Vagina (tissue), 2 donors: ENCODE measurements around the gene TEKT3. TPM values are rescaled to one million over a fixed set of nuclear protein-coding genes. Genes with fewer than 3 reads are reported as not detected.

Experiments
- DNase-seq, 2 donors: peaks; one replicate each; pipeline ENCODE4 v3.0.0-alpha.2; 2017; ENCODE audit errors: extremely low spot score in 2 of 2
- H3K27ac ChIP-seq: fragments of 200-600 bp; sonication (generic); one replicate; pipeline ENCODE4 v1.5.1; 2019
- H3K27me3 ChIP-seq: fragments of 200-600 bp; sonication (generic); one replicate; pipeline ENCODE4 v1.5.1; 2019
- H3K36me3 ChIP-seq, 2 donors: fragments of 200-600 bp; sonication (generic); one replicate each; pipeline ENCODE4 v1.5.1; 2017 to 2019
- H3K4me1 ChIP-seq: fragments of 200-600 bp; sonication (generic); one replicate; pipeline ENCODE4 v1.5.1; 2019
- H3K4me3 ChIP-seq, 2 donors: fragments of 200-600 bp; sonication (generic); 1 replicate in 1 of 2; 2 replicates in 1 of 2; pipeline ENCODE4 v1.5.1; 2016 to 2019
- H3K9me3 ChIP-seq: fragments of 200-600 bp; sonication (generic); one replicate; pipeline ENCODE4 v1.5.1; 2019
- POLR2A ChIP-seq, 2 donors: fragments of 450-650 bp; IDR thresholded peaks; one replicate each; pipeline ENCODE4 v1.6.1; 2017; ENCODE audit warnings: antibody characterized with exemption in 2 of 2, mild to moderate bottlenecking in 2 of 2, moderate library complexity in 2 of 2
- POLR2AphosphoS5 ChIP-seq, 2 donors: sonication (generic); formaldehyde crosslinking; IDR thresholded peaks; one replicate each; pipeline ENCODE4 v1.9.0; 2017; ENCODE audit warnings: antibody characterized with exemption in 2 of 2, mild to moderate bottlenecking in 2 of 2, low read depth in 1 of 2; ENCODE audit not compliant: insufficient read depth in 1 of 2
- intact Hi-C: fragments of 100-400 bp; cut with DNase I; formaldehyde crosslinking; loops from one replicate; pipeline ENCODE4 v1.15.1; 2023
- total RNA-seq: library from RNA; depleted of rRNA; stranded (reverse); fragments of >200 nt; gene quantifications from one replicate; pipeline ENCODE4 v1.2.3, GENCODE V29; 2016
- TF ChIP-seq, protein P1 (sequence below), 3 experiments: fragments of 450-650 bp in 2 of 3; fragments of 200-600 bp in 1 of 3; sonication (generic) in 1 of 3; IDR thresholded peaks; one replicate each; pipeline ENCODE4 v1.5.1; 2017 to 2019; ENCODE audit warnings: antibody characterized with exemption in 3 of 3, mild to moderate bottlenecking in 2 of 3, moderate library complexity in 2 of 3

Gene TEKT3
- total RNA-seq, 1 donor from 2014 or later, result not detected

DNA sequence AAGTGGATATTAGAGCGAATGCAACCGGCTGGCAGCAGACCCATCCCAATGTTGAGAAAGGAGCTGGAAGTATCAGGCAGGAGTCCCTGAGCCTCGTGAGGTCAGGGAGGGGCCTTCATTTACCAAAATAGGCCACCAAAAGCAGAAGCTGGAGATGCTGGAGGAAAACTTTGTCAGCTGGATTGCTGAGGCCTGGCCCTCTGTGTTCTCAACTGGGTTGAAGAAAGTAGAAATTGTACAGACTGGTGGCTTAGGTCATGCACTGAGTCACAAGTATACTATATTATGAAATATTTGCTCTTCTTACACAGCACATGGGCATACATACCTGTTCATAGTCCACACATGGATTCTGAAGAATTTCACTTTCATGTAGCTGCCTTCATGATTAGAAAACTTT is 23.2 kb upstream of the TEKT3 start:
- no peak for TF ChIP-seq POLR2A (IDR thresholded peaks at IDR 0.05)
- TF ChIP-seq, protein P1, sequence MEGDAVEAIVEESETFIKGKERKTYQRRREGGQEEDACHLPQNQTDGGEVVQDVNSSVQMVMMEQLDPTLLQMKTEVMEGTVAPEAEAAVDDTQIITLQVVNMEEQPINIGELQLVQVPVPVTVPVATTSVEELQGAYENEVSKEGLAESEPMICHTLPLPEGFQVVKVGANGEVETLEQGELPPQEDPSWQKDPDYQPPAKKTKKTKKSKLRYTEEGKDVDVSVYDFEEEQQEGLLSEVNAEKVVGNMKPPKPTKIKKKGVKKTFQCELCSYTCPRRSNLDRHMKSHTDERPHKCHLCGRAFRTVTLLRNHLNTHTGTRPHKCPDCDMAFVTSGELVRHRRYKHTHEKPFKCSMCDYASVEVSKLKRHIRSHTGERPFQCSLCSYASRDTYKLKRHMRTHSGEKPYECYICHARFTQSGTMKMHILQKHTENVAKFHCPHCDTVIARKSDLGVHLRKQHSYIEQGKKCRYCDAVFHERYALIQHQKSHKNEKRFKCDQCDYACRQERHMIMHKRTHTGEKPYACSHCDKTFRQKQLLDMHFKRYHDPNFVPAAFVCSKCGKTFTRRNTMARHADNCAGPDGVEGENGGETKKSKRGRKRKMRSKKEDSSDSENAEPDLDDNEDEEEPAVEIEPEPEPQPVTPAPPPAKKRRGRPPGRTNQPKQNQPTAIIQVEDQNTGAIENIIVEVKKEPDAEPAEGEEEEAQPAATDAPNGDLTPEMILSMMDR (IDR thresholded peaks at IDR 0.05), result no peak
- no peak for TF ChIP-seq POLR2AphosphoS5 (IDR thresholded peaks at IDR 0.05; ENCODE audit: insufficient read depth in 1 of 2, low read depth in 1 of 2)
- no peak overlapping the region for H3K4me3 ChIP-seq
- H3K4me1 ChIP-seq, result no peaks in the 10 kb centered on the region
- DNase-seq, result no peak
- intact Hi-C loops, result no loop called here
- no peaks in the 10 kb centered on the region for H3K27me3 ChIP-seq
- H3K9me3 ChIP-seq, result no peaks in the 10 kb centered on the region
- no peak overlapping the region for H3K27ac ChIP-seq
- H3K36me3 ChIP-seq, result no peaks in the 10 kb centered on the region

DNA sequence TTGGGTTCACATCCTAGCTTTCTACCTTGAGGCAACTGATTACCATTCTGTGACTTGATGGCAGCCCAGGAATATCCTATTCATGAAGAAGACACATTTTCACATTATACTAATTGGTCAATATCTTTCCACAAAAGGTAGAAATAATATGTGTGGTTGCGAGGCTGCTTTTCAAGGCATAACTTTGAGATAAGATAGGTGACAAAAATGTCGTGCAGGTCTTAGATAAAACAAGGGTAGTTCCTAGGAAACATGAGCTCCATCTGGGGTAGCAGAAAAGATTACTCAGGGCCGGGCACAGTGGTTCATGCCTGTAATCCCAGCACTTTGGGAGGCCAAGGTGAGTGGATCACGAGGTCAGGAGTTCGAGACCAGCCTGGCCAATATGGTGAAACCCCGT is 22.3 kb upstream of the TEKT3 start:
- Histone ChIP-seq H3K27ac (no peak overlapping the region), H3K36me3 (no peaks in the 10 kb centered on the region), H3K4me3 (no peak overlapping the region), H3K27me3 (no peaks in the 10 kb centered on the region), H3K9me3 (no peaks in the 10 kb centered on the region), H3K4me1 (no peaks in the 10 kb centered on the region)
- intact Hi-C loops, result no loop called here
- TF ChIP-seq, protein P1 (IDR thresholded peaks at IDR 0.05), result no peak
- TF ChIP-seq POLR2AphosphoS5 (IDR thresholded peaks at IDR 0.05; ENCODE audit: insufficient read depth in 1 of 2, low read depth in 1 of 2) (no peak), POLR2A (IDR thresholded peaks at IDR 0.05) (no peak)
- no peak for DNase-seq

- intact Hi-C loops, result no loop called here
- H3K9me3 ChIP-seq, result no peaks in the 10 kb centered on the region
- TF ChIP-seq POLR2A (IDR thresholded peaks at IDR 0.05), result no peak
- no peak for TF ChIP-seq POLR2AphosphoS5 (IDR thresholded peaks at IDR 0.05; ENCODE audit: insufficient read depth in 1 of 2, low read depth in 1 of 2)
- TF ChIP-seq, protein P1 (IDR thresholded peaks at IDR 0.05), result no peak
- no peak overlapping the region for H3K4me3 ChIP-seq
- DNase-seq, result no peak
- H3K36me3 ChIP-seq, result no peaks in the 10 kb centered on the region
- no peaks in the 10 kb centered on the region for H3K27me3 ChIP-seq
- H3K4me1 ChIP-seq, result no peaks in the 10 kb centered on the region
- no peak overlapping the region for H3K27ac ChIP-seq
Observed at GRCh38 chr17:15361592-15361991, 20.2 kb upstream of the TEKT3 start.

GRCh38 chr17:15361151-15361550 is 19.8 kb upstream of the TEKT3 start:
- TF ChIP-seq, protein P1 (IDR thresholded peaks at IDR 0.05), result no peak
- TF ChIP-seq POLR2AphosphoS5 (IDR thresholded peaks at IDR 0.05; ENCODE audit: insufficient read depth in 1 of 2, low read depth in 1 of 2), result no peak
- no peak for TF ChIP-seq POLR2A (IDR thresholded peaks at IDR 0.05)
- no peak overlapping the region for H3K27ac ChIP-seq
- H3K36me3 ChIP-seq, result no peaks in the 10 kb centered on the region

GRCh38 chr17:15354256-15354655 is 12.9 kb upstream of the TEKT3 start:
- H3K27ac ChIP-seq, result no peak overlapping the region
- H3K9me3 ChIP-seq, result no peaks in the 10 kb centered on the region
- DNase-seq, result no peak
- H3K4me3 ChIP-seq, result no peak overlapping the region
- H3K36me3 ChIP-seq, result no peaks in the 10 kb centered on the region
- TF ChIP-seq POLR2A (IDR thresholded peaks at IDR 0.05), result no peak
- TF ChIP-seq, protein P1 (IDR thresholded peaks at IDR 0.05), result no peak
- TF ChIP-seq POLR2AphosphoS5 (IDR thresholded peaks at IDR 0.05; ENCODE audit: insufficient read depth in 1 of 2, low read depth in 1 of 2), result no peak
- H3K4me1 ChIP-seq, result peaks cover 28% of the 10 kb centered on the region
- H3K27me3 ChIP-seq, result no peaks in the 10 kb centered on the region
- intact Hi-C loops, result no loop called here

More at GRCh38 chr17:15361151-15361550, 19.8 kb upstream of the TEKT3 start:
- no peak for DNase-seq
- H3K27me3 ChIP-seq, result no peaks in the 10 kb centered on the region
- no peak overlapping the region for H3K4me3 ChIP-seq
- no peaks in the 10 kb centered on the region for H3K4me1 ChIP-seq
- intact Hi-C loops, result no loop called here
- H3K9me3 ChIP-seq, result no peaks in the 10 kb centered on the region
